CD4-positive, alpha-beta T cell (primary cell): ENCODE results near the gene KRTDAP. TPM values are rescaled to one million over a fixed set of nuclear protein-coding genes. Genes with fewer than 3 reads are reported as not detected.

ENCODE experiments used
- ATAC-seq: fragments of 200-7000 bp; cut with Tn5 transposase; one replicate; pipeline ENCODE4 v1.10.0; 2022; ENCODE audit warnings: mild to moderate bottlenecking; ENCODE audit not compliant: poor library complexity
- CTCF ChIA-PET: fragments of 350-600 bp; sonication (Branson Sonifier 250); formaldehyde crosslinking; loops from one replicate; lab custom pipeline; 2021; ENCODE audit warnings: antibody characterized with exemption, inconsistent platforms; lab: Charles Lee
- POLR2A ChIA-PET: fragments of 350-600 bp; sonication (Branson Sonifier 250); formaldehyde crosslinking; loops from one replicate; lab custom pipeline; 2021; ENCODE audit warnings: antibody characterized with exemption, inconsistent platforms; lab: Charles Lee
- DNase-seq, 14 experiments: peaks; one replicate each; pipeline ENCODE4 v3.0.0-alpha.2; 2013 to 2020; ENCODE audit warnings: mixed read lengths in 2 of 14
- H3K27ac ChIP-seq, 2 donors: one replicate each; pipeline versions ENCODE4 v1.5.1 to v1.7.0; 2013; ENCODE audit warnings: low read length in 2 of 2, low read depth in 1 of 2, mild to moderate bottlenecking in 1 of 2
- H3K27me3 ChIP-seq, 2 experiments: 1 replicate in 1 of 2; 2 replicates in 1 of 2; pipeline versions ENCODE4 v1.6.1 to v1.7.0; 2013; ENCODE audit warnings: low read length in 2 of 2, control low read depth in 1 of 2, mild to moderate bottlenecking in 1 of 2, moderate library complexity in 1 of 2; ENCODE audit not compliant: insufficient read depth in 2 of 2, control insufficient read depth in 1 of 2
- H3K36me3 ChIP-seq: one replicate; pipeline ENCODE4 v1.6.1; 2013; ENCODE audit warnings: low read length, control low read depth; ENCODE audit not compliant: insufficient read depth
- H3K4me1 ChIP-seq: one replicate; pipeline ENCODE4 v1.6.1; 2013; ENCODE audit warnings: low read length, control low read depth; ENCODE audit not compliant: insufficient read depth
- H3K4me3 ChIP-seq: one replicate; pipeline ENCODE4 v1.5.1; 2013; ENCODE audit warnings: mild to moderate bottlenecking, low read length, moderate library complexity
- H3K9me3 ChIP-seq, 2 experiments: 1 replicate in 1 of 2; 2 replicates in 1 of 2; pipeline versions ENCODE4 v1.6.1 to v1.7.0; 2013; ENCODE audit warnings: low read length in 2 of 2, mild to moderate bottlenecking in 2 of 2, control low read depth in 1 of 2, moderate library complexity in 1 of 2; ENCODE audit not compliant: control insufficient read depth in 1 of 2, insufficient read depth in 1 of 2
- H3K27ac Mint-ChIP-seq: one replicate; pipeline ENCODE4 v1.8.0; 2020; ENCODE audit warnings: mixed read lengths
- H3K27me3 Mint-ChIP-seq: one replicate; pipeline ENCODE4 v1.8.0; 2021; ENCODE audit warnings: mixed read lengths
- H3K36me3 Mint-ChIP-seq: one replicate; pipeline ENCODE4 v1.8.0; 2021; ENCODE audit warnings: low read depth, mixed read lengths
- H3K4me1 Mint-ChIP-seq: one replicate; pipeline ENCODE4 v1.8.0; 2021; ENCODE audit warnings: low read depth, mixed read lengths
- H3K4me3 Mint-ChIP-seq: one replicate; pipeline ENCODE4 v1.8.0; 2020; ENCODE audit warnings: mild to moderate bottlenecking, mixed read lengths
- H3K9me3 Mint-ChIP-seq: one replicate; pipeline ENCODE4 v1.8.0; 2020; ENCODE audit warnings: mixed read lengths
- CTCF ChIP-seq: fragments of 200-600 bp; IDR thresholded peaks from one replicate; pipeline ENCODE4 v1.8.0; 2022; ENCODE audit warnings: antibody characterized with exemption, mild to moderate bottlenecking
- intact Hi-C, 2 experiments: fragments of 100-400 bp; cut with DNase I in 1 of 2; cut with micrococcal nuclease in 1 of 2; formaldehyde crosslinking; loops; one replicate each; pipeline versions ENCODE4 v1.15.1 to v1.9.0; 2023 to 2025; cut with DNase I, micrococcal nuclease
- total RNA-seq, 174 experiments: library from RNA in 2 of 174; stranded (reverse) in 2 of 174; gene quantifications; one replicate each; pipeline ENCODE4 v1.2.3 and lab custom pipeline; 2021 to 2026

The KRTDAP gene
- total RNA-seq, 2 experiments from 2014 or later: not detected

- no peak overlapping the region for H3K4me3 Mint-ChIP-seq
- H3K27me3 Mint-ChIP-seq: peaks cover 24% of the 10 kb centered on the region
Observed at GRCh38 chr19:35488677-35489076, 1.6 kb downstream of the KRTDAP start.

GRCh38 chr19:35487656-35488182 lies 2.5 kb downstream of the KRTDAP start:
- no peak for TF ChIP-seq CTCF
- peaks cover 0 to 2% of the 10 kb centered on the region in 2 experiments for H3K27me3 ChIP-seq
- H3K27ac ChIP-seq: no peak overlapping the region
- ChIA-PET CTCF (no interaction called here), POLR2A (no interaction called here)
- intact Hi-C loops: no loop called here
- no peaks in the 10 kb centered on the region for H3K36me3 ChIP-seq
- Mint-ChIP-seq H3K4me3 (no peak overlapping the region), H3K27me3 (peaks cover 21% of the 10 kb centered on the region), H3K4me1 (no peaks in the 10 kb centered on the region), H3K9me3 (no peaks in the 10 kb centered on the region), H3K36me3 (no peaks in the 10 kb centered on the region), H3K27ac (no peak overlapping the region)
- H3K4me3 ChIP-seq: no peak overlapping the region
- H3K4me1 ChIP-seq: no peaks in the 10 kb centered on the region
- no peaks in the 10 kb centered on the region for H3K9me3 ChIP-seq
- ATAC-seq: no peak
- no peak for DNase-seq

More at GRCh38 chr19:35488677-35489076, 1.6 kb downstream of the KRTDAP start:
- intact Hi-C loops: no loop called here
- no peak overlapping the region for H3K4me3 ChIP-seq
- no peak overlapping the region for H3K27ac Mint-ChIP-seq
- H3K9me3 ChIP-seq: no peaks in the 10 kb centered on the region
- no peak overlapping the region for H3K27ac ChIP-seq
- H3K4me1 ChIP-seq: no peaks in the 10 kb centered on the region
- ChIA-PET CTCF (no interaction called here), POLR2A (no interaction called here)
- H3K36me3 ChIP-seq: no peaks in the 10 kb centered on the region
- no peaks in the 10 kb centered on the region for H3K4me1 Mint-ChIP-seq
- no peaks in the 10 kb centered on the region for H3K9me3 Mint-ChIP-seq
- peaks cover 0 to 2% of the 10 kb centered on the region in 2 experiments for H3K27me3 ChIP-seq
- no peak for ATAC-seq
- H3K36me3 Mint-ChIP-seq: no peaks in the 10 kb centered on the region
- DNase-seq: no peak
- TF ChIP-seq CTCF: no peak

GRCh38 chr19:35486268-35486708 lies 4.0 kb downstream of the KRTDAP start:
- Histone ChIP-seq H3K4me3 (no peak overlapping the region), H3K9me3 (no peaks in the 10 kb centered on the region), H3K27me3 (peaks cover 0 to 2% of the 10 kb centered on the region in 2 experiments), H3K27ac (no peak overlapping the region), H3K36me3 (no peaks in the 10 kb centered on the region), H3K4me1 (no peaks in the 10 kb centered on the region)
- no peak for DNase-seq
- Mint-ChIP-seq H3K4me1 (no peaks in the 10 kb centered on the region), H3K9me3 (no peaks in the 10 kb centered on the region), H3K4me3 (no peak overlapping the region), H3K27me3 (peaks cover 16% of the 10 kb centered on the region), H3K27ac (no peak overlapping the region), H3K36me3 (no peaks in the 10 kb centered on the region)
- no peak for TF ChIP-seq CTCF
- intact Hi-C loops: no loop called here
- no peak for ATAC-seq
- ChIA-PET CTCF (interaction anchor here (1.5 to 1.6 kb wide), 2 partner anchors 9 to 24 kb away, joined by 4 to 8 read pairs; no protein-coding TSS in a partner anchor), POLR2A (no interaction called here)
